H1 (cell line): ENCODE results near the gene SMIM38. TPM values are rescaled to one million over a fixed set of nuclear protein-coding genes. Genes with fewer than 3 reads are reported as not detected.
A peak's percentile ranks its signal among the peaks of the same experiment; 100 is the strongest.

ENCODE experiments used
- CTCF ChIA-PET: fragments of 300-600 bp; sonication (Branson Sonifier 250); formaldehyde crosslinking; loops from one replicate; lab custom pipeline; 2021; ENCODE audit not compliant: partially characterized antibody; lab: Charles Lee
- POLR2A ChIA-PET: fragments of 300-600 bp; sonication (Branson Sonifier 250); formaldehyde crosslinking; loops from one replicate; lab custom pipeline; 2021; ENCODE audit warnings: inconsistent platforms; ENCODE audit not compliant: partially characterized antibody; lab: Charles Lee
- DNase-seq, 2 experiments: peaks; one replicate each; pipeline versions ENCODE4 v3.0.0 to v3.0.0-alpha.2; 2010 to 2022; ENCODE audit warnings: low spot score in 2 of 2, low read depth in 1 of 2, mixed read lengths in 1 of 2
- FAIRE-seq: peaks from 2 replicates; lab custom pipeline; 2011; peaks lifted over from hg19 to GRCh38; lab: Jason Lieb, UNC
- H2AFZ ChIP-seq: 2 replicates; pipeline ENCODE4 v1.8.1; 2012; ENCODE audit warnings: low read length, inconsistent platforms
- H2AK5ac ChIP-seq: 2 replicates; pipeline ENCODE4 v1.6.1; 2013; ENCODE audit warnings: low read depth, low read length
- H2BK120ac ChIP-seq: replicated peaks from 2 replicates; pipeline ENCODE3; 2013; ENCODE audit warnings: low read depth, low read length, inconsistent platforms
- H2BK12ac ChIP-seq: 2 replicates; pipeline ENCODE4 v1.6.1; 2013; ENCODE audit warnings: low read depth, low read length
- H2BK15ac ChIP-seq: 2 replicates; pipeline ENCODE4 v1.6.1; 2013; ENCODE audit warnings: low read length
- H2BK20ac ChIP-seq: 2 replicates; pipeline ENCODE4 v1.6.1; 2013; ENCODE audit warnings: low read length
- H2BK5ac ChIP-seq: 2 replicates; pipeline ENCODE4 v1.6.1; 2013; ENCODE audit warnings: low read depth, low read length
- H3K14ac ChIP-seq: 2 replicates; pipeline ENCODE4 v1.6.1; 2013; ENCODE audit warnings: inconsistent platforms; ENCODE audit not compliant: insufficient read length
- H3K18ac ChIP-seq: 2 replicates; pipeline ENCODE4 v1.6.1; 2013; ENCODE audit warnings: low read length; ENCODE audit errors: extremely low read depth
- H3K23ac ChIP-seq: 2 replicates; pipeline ENCODE4 v1.6.1; 2013; ENCODE audit warnings: inconsistent platforms; ENCODE audit not compliant: insufficient read length
- H3K23me2 ChIP-seq: 2 replicates; pipeline ENCODE4 v1.6.1; 2013; ENCODE audit warnings: low read depth, low read length
- H3K27ac ChIP-seq: 2 replicates; pipeline ENCODE4 v1.6.1; 2011; ENCODE audit warnings: low read depth, low read length, inconsistent platforms
- H3K27me3 ChIP-seq, 4 experiments: replicated peaks in 1 of 4; 1 replicate in 1 of 4; 2 replicates in 3 of 4; pipeline versions ENCODE4 v1.6.1 to v1.8.1; 2011 to 2013; ENCODE audit warnings: low read length in 3 of 4, mild to moderate bottlenecking in 3 of 4, inconsistent platforms in 2 of 4, mixed read lengths in 2 of 4, moderate library complexity in 1 of 4; ENCODE audit not compliant: control insufficient read depth in 3 of 4, insufficient read depth in 3 of 4; ENCODE audit errors: extremely low read depth in 1 of 4
- H3K36me3 ChIP-seq, 4 experiments: 2 replicates each; pipeline versions ENCODE4 v1.6.1 to v1.8.1; 2011 to 2013; ENCODE audit warnings: mild to moderate bottlenecking in 4 of 4, low read length in 3 of 4, moderate library complexity in 2 of 4, control low read depth in 1 of 4, inconsistent platforms in 1 of 4; ENCODE audit not compliant: insufficient read depth in 4 of 4, control insufficient read depth in 2 of 4
- H3K4ac ChIP-seq: replicated peaks from 2 replicates; pipeline ENCODE3; 2013; ENCODE audit warnings: low read length, low read depth, mixed read lengths, inconsistent platforms; ENCODE audit not compliant: insufficient read length
- H3K4me1 ChIP-seq, 4 experiments: replicated peaks in 1 of 4; 1 replicate in 1 of 4; 2 replicates in 3 of 4; pipeline versions ENCODE4 v1.6.1 to v1.8.1; 2011 to 2013; ENCODE audit warnings: low read length in 3 of 4, inconsistent platforms in 2 of 4, mixed read lengths in 1 of 4; ENCODE audit not compliant: insufficient read depth in 4 of 4, control insufficient read depth in 3 of 4
- H3K4me2 ChIP-seq, 2 experiments: 2 replicates each; pipeline versions ENCODE4 v1.6.1 to v1.8.1; 2011 to 2013; ENCODE audit warnings: low read depth in 2 of 2, low read length in 2 of 2, control low read depth in 1 of 2, inconsistent platforms in 1 of 2, mild to moderate bottlenecking in 1 of 2; ENCODE audit not compliant: insufficient read depth in 1 of 2
- H3K4me3 ChIP-seq, 4 experiments: fragments of 200-600, 300-600 bp in 1 of 4; sonication (generic), shearing (Covaris generic), sonication (Bioruptor Twin) in 1 of 4; 2 replicates each; pipeline versions ENCODE4 v1.5.1 to v1.8.1; 2011 to 2016; ENCODE audit warnings: low read length in 4 of 4, low read depth in 3 of 4, control low read depth in 2 of 4, inconsistent platforms in 2 of 4, mild to moderate bottlenecking in 2 of 4, mixed read lengths in 1 of 4, moderate library complexity in 1 of 4; ENCODE audit not compliant: insufficient read depth in 2 of 4; ENCODE audit errors: extremely low read depth in 1 of 4
- H3K56ac ChIP-seq: replicated peaks from 2 replicates; pipeline ENCODE3; 2013; ENCODE audit warnings: low read depth, mild to moderate bottlenecking, mixed read lengths, low read length, inconsistent platforms; ENCODE audit not compliant: insufficient read length
- H3K79me1 ChIP-seq: 2 replicates; pipeline ENCODE4 v1.6.1; 2013; ENCODE audit warnings: low read depth, low read length, control low read depth
- H3K79me2 ChIP-seq, 2 experiments: 2 replicates each; pipeline versions ENCODE4 v1.6.1 to v1.8.1; 2012 to 2013; ENCODE audit warnings: low read length in 2 of 2, mild to moderate bottlenecking in 2 of 2, inconsistent platforms in 1 of 2; ENCODE audit not compliant: insufficient read depth in 2 of 2, control insufficient read depth in 1 of 2
- H3K9ac ChIP-seq, 4 experiments: replicated peaks in 1 of 4; 1 replicate in 1 of 4; 2 replicates in 3 of 4; pipeline versions ENCODE4 v1.6.1 to v1.8.1; 2011 to 2013; ENCODE audit warnings: low read depth in 3 of 4, low read length in 3 of 4, control low read depth in 2 of 4, mild to moderate bottlenecking in 2 of 4, moderate library complexity in 2 of 4, inconsistent platforms in 1 of 4; ENCODE audit errors: extremely low read depth in 1 of 4
- H3K9me3 ChIP-seq, 2 experiments: 2 replicates each; pipeline versions ENCODE4 v1.6.1 to v1.8.1; 2012 to 2013; ENCODE audit warnings: mild to moderate bottlenecking in 2 of 2, moderate library complexity in 2 of 2, control low read depth in 1 of 2, inconsistent platforms in 1 of 2, low read depth in 1 of 2, low read length in 1 of 2, mixed read lengths in 1 of 2; ENCODE audit not compliant: insufficient read depth in 2 of 2
- H4K20me1 ChIP-seq, 2 experiments: replicated peaks in 1 of 2; 2 replicates each; pipeline versions ENCODE3 to v1.8.1; 2011 to 2013; ENCODE audit warnings: inconsistent platforms in 2 of 2, low read length in 2 of 2, mild to moderate bottlenecking in 1 of 2; ENCODE audit not compliant: insufficient read depth in 2 of 2, control insufficient read depth in 1 of 2
- H4K5ac ChIP-seq: 2 replicates; pipeline ENCODE4 v1.6.1; 2013; ENCODE audit warnings: low read length, low read depth, mixed read lengths, inconsistent platforms; ENCODE audit not compliant: insufficient read length
- H4K8ac ChIP-seq: 2 replicates; pipeline ENCODE4 v1.8.0; 2013; ENCODE audit warnings: mild to moderate bottlenecking, moderate library complexity, low read length, inconsistent platforms; ENCODE audit not compliant: insufficient read depth; ENCODE audit errors: extremely low read depth
- H4K91ac ChIP-seq: replicated peaks from 2 replicates; pipeline ENCODE3; 2013; ENCODE audit warnings: low read length, mixed read lengths, inconsistent platforms; ENCODE audit not compliant: insufficient read length
- CHD1 ChIP-seq: IDR thresholded peaks from 2 replicates; pipeline ENCODE4 v1.6.1; 2012; ENCODE audit warnings: low read depth, low read length, improper control_type of control experiment
- SP2 ChIP-seq: IDR thresholded peaks from 2 replicates; pipeline ENCODE4 v1.6.1; 2012; ENCODE audit warnings: mild to moderate bottlenecking, low read length, inconsistent platforms
- TCF12 ChIP-seq: IDR thresholded peaks from 2 replicates; pipeline ENCODE4 v1.6.1; 2011; ENCODE audit warnings: low read depth, mild to moderate bottlenecking, low read length
- WGBS, 2 experiments: shearing (Covaris generic) in 1 of 2; methylation state at CpG; one replicate each; pipeline versions ENCODE4 v1.1.6 to v1.1.7; 2013 to 2015; ENCODE audit warnings: low lambda C conversion rate in 2 of 2, mixed read lengths in 2 of 2, inconsistent platforms in 1 of 2, low coverage in 1 of 2, missing lambda C conversion rate in 1 of 2; ENCODE audit not compliant: insufficient replicate concordance in 2 of 2, insufficient coverage in 1 of 2, insufficient read length in 1 of 2; ENCODE audit errors: extremely low coverage in 1 of 2, missing lambda C conversion rate in 1 of 2; 5-methylcytosine and 5-hydroxymethylcytosine counted together
- polyA plus RNA-seq, 7 experiments: library from polyadenylated mRNA; depleted of rRNA in 3 of 7; stranded (reverse) in 5 of 7; unstranded in 2 of 7; fragments of >200 nt in 5 of 7; fragments of 200-250 nt in 2 of 7; gene quantifications; 1 replicate in 5 of 7; 2 replicates in 1 of 7; 4 replicates in 1 of 7; pipeline versions ENCODE4 v1.2.1 to v1.2.3, GENCODE V29; 2011 to 2013; ENCODE audit warnings: missing spikeins in 2 of 7, mixed read lengths in 2 of 7
- total RNA-seq: library from RNA; stranded (reverse); fragmentation: NEBNext Ultra II Directional; extraction: Animal tissue kit (Norgen Biotek cat#: 25700); gene quantifications from 2 replicates; pipeline ENCODE4 v1.2.1, GENCODE V29; 2021
- TF ChIP-seq, protein P1 (sequence below): IDR thresholded peaks from 2 replicates; pipeline ENCODE4 v1.6.1; 2012; ENCODE audit warnings: low read length, inconsistent platforms

Gene SMIM38
- total and polyA plus RNA-seq, 2 of the 8 experiments (the other 6 are each of a cell fraction or from before 2014, with no cell fraction given), result 0.17 to 0.20 TPM

DNA sequence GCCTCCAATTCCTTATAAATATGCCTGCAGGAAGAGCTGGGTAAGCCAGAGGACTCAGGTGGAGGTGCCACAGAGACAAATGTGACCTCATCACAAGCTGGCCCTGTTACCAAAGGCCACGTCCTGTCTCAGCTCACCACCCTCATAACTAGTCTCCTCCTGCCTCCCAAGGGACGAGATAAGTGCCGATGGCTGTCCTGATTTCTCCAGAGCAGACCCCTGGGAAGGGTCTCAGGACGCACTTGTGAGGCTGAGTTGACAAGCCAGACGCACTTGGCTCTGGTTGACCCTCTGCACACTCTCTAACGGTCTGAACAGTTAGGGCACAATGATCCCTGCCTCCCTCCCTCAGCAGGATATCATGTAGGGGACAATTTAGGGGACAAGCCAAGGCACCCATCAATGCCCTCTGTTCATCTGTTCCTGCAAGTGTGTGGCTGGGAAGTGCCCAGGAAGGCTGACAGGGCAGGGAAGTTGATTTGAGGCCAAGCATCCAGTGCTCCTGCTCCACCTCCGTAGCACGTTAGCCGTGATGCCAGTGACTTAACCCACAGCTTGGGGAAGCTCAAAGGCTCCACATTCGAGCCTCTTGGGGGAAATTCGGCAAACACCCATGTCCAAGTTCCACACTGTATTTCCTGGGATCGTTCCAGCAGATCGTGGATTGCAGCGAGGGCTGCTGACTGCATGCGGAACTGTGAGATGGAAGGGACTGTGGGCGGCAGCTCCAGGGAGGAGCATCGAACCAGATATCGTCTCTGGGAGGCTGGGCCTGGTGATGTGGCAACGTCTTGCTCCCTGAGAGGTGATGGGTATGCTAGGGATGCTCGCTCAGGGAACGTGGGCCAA lies 2.8 kb downstream of the SMIM38 start:
- ChIA-PET POLR2A (no interaction called here), CTCF (interaction anchor here (0.8 to 1.4 kb wide), 3 partner anchors 11 to 53 kb away, joined by 3 to 7 read pairs (median 4); no protein-coding TSS in a partner anchor)
- Histone ChIP-seq H2BK120ac (no peak overlapping the region), H3K18ac (no peak overlapping the region), H3K27ac (no peak overlapping the region), H3K36me3 (no peaks in the 10 kb centered on the region), H3K56ac (no peak overlapping the region), H3K23me2 (no peaks in the 10 kb centered on the region), H4K20me1 (no peaks in the 10 kb centered on the region), H3K4me1 (no peaks in the 10 kb centered on the region), H3K4ac (no peak overlapping the region), H2BK20ac (no peak overlapping the region), H3K9ac (no peak overlapping the region), H4K5ac (no peak overlapping the region), H3K79me1 (no peaks in the 10 kb centered on the region), H2BK15ac (no peak overlapping the region), H3K27me3 (no peaks in the 10 kb centered on the region), H3K4me3 (no peak overlapping the region), H4K8ac (peak overlapping the region; percentile 14; the same call in 1 of the 2 replicates), H3K23ac (no peak overlapping the region), H3K14ac (no peak overlapping the region), H2BK5ac (no peak overlapping the region; the same call in 1 of the 2 replicates), H3K4me2 (no peak overlapping the region), H3K9me3 (no peaks in the 10 kb centered on the region), H4K91ac (peak overlapping the region; percentile 47), H2AFZ (no peak overlapping the region), H2BK12ac (no peak overlapping the region; the same call in 1 of the 2 replicates), H2AK5ac (no peak overlapping the region), H3K79me2 (no peaks in the 10 kb centered on the region)
- no peak for DNase-seq
- 85% methylated on average over 21 of the region's 21 CpGs; no CpG with 5 or more reads in 1 of the 2 experiments for WGBS, 2 experiments
- FAIRE-seq, result no peak
- TF ChIP-seq CHD1 (no peak), SP2 (no peak), TCF12 (no peak)
- TF ChIP-seq, protein P1, sequence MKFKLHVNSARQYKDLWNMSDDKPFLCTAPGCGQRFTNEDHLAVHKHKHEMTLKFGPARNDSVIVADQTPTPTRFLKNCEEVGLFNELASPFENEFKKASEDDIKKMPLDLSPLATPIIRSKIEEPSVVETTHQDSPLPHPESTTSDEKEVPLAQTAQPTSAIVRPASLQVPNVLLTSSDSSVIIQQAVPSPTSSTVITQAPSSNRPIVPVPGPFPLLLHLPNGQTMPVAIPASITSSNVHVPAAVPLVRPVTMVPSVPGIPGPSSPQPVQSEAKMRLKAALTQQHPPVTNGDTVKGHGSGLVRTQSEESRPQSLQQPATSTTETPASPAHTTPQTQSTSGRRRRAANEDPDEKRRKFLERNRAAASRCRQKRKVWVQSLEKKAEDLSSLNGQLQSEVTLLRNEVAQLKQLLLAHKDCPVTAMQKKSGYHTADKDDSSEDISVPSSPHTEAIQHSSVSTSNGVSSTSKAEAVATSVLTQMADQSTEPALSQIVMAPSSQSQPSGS, result no peak
